Measurements from ENCODE around the gene PTPRM. TPM values are rescaled to one million over a fixed set of nuclear protein-coding genes. Genes with fewer than 3 reads are reported as not detected.

PTPRM gene
- total and polyA plus RNA-seq, 2 donors (not counting 3 experiments of a cell fraction or from before 2014, with no cell fraction given): 37.4 to 43.7 TPM

DNA sequence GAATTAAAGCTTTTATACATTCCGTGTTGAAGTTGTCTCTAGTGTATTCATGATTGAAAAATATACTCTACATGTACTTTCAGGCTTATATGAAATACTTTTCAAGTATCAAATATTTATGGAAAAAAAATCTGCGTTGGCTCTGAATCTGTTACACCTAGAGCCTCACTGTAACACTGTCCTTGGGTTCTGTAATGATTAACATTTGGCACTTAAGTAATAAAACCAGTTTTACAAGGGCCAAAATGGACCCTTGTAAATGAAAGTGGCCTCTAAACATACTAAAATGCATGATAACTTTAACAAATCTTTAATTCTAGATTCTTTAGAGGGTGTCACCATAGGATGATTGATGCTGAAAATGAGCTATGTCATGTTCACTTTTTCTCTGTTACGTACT is 162.8 kb downstream of the PTPRM start:
- no peaks in the 10 kb centered on the region for H3K9me1 ChIP-seq (replicated peaks; ENCODE audit: control insufficient read depth, extremely low read depth, insufficient read depth, low read length)
- H3K4me2 ChIP-seq (ENCODE audit: insufficient read depth, low read length): no peak overlapping the region
- ChIA-PET CTCF (no interaction called here), POLR2A (no interaction called here)
- FAIRE-seq: no peak
- no peaks in the 10 kb centered on the region for H3K4me1 ChIP-seq (ENCODE audit: control insufficient read depth, extremely low read depth, insufficient read depth, low read length)
- dilution Hi-C loops (cut with MboI; ENCODE audit: extremely low pct_ligation_motif_present, low sequenced_read_pairs): no loop called here
- H3K9me3 ChIP-seq (replicated peaks; ENCODE audit: control insufficient read depth, insufficient read depth, low read length): no peaks in the 10 kb centered on the region
- H3K4me3 ChIP-seq (replicated peaks in 1 of 3; ENCODE audit: insufficient read depth in 1 of 3, low read depth in 1 of 3, low read length in 3 of 3): no peak overlapping the region
- intact Hi-C loops (cut with micrococcal nuclease): no loop called here
- no peak overlapping the region for H3K9ac ChIP-seq (replicated peaks; ENCODE audit: extremely low read depth, insufficient read depth, low read length)
- no peaks in the 10 kb centered on the region for H4K20me1 ChIP-seq (replicated peaks; ENCODE audit: control insufficient read depth, extremely low read depth, insufficient read depth, low read length)
- H3K36me3 ChIP-seq (ENCODE audit: control insufficient read depth in 2 of 2, extremely low read depth in 1 of 2, insufficient read depth in 2 of 2, low read length in 2 of 2): no peaks in the 10 kb centered on the region
- BruUV-seq (replicated peaks): no TSS peak
- no peak overlapping the region for H2AFZ ChIP-seq (ENCODE audit: low read depth, low read length)
- H3K27ac ChIP-seq (ENCODE audit: insufficient read depth, low read depth, low read length): no peak overlapping the region
- no peaks in the 10 kb centered on the region for H3K79me2 ChIP-seq (ENCODE audit: control insufficient read depth, insufficient read depth, low read length)
- no peaks in the 10 kb centered on the region for H3K27me3 ChIP-seq (ENCODE audit: control insufficient read depth in 2 of 2, insufficient read depth in 2 of 2, low read length in 2 of 2)
- no peak for DNase-seq (ENCODE audit: low read depth, low spot score)
- TF ChIP-seq FOS (IDR thresholded peaks at IDR 0.05; ENCODE audit: borderline replicate concordance, insufficient read depth, low read length): no peak
- no peak for TF ChIP-seq EZH2 (IDR thresholded peaks at IDR 0.05; ENCODE audit: borderline replicate concordance, low read depth, low read length, severe bottlenecking)
- no peak for TF ChIP-seq POLR2AphosphoS5 (IDR thresholded peaks at IDR 0.05; ENCODE audit: insufficient read depth, low read depth, low read length)
- TF ChIP-seq JUN (IDR thresholded peaks at IDR 0.05; ENCODE audit: borderline replicate concordance, insufficient read depth, insufficient read length, low read depth): no peak
- no peak for TF ChIP-seq MAX (IDR thresholded peaks at IDR 0.05; ENCODE audit: insufficient read depth, insufficient read length)
- TF ChIP-seq POLR2A (IDR thresholded peaks at IDR 0.05; ENCODE audit: low read depth, low read length): no peak
- no peak for TF ChIP-seq MYC (IDR thresholded peaks at IDR 0.05; ENCODE audit: low read depth, low read length)
- TF ChIP-seq GATA2 (IDR thresholded peaks at IDR 0.05; ENCODE audit: insufficient read depth, insufficient read length, low read depth, low read length): no peak
- TF ChIP-seq, protein P1, sequence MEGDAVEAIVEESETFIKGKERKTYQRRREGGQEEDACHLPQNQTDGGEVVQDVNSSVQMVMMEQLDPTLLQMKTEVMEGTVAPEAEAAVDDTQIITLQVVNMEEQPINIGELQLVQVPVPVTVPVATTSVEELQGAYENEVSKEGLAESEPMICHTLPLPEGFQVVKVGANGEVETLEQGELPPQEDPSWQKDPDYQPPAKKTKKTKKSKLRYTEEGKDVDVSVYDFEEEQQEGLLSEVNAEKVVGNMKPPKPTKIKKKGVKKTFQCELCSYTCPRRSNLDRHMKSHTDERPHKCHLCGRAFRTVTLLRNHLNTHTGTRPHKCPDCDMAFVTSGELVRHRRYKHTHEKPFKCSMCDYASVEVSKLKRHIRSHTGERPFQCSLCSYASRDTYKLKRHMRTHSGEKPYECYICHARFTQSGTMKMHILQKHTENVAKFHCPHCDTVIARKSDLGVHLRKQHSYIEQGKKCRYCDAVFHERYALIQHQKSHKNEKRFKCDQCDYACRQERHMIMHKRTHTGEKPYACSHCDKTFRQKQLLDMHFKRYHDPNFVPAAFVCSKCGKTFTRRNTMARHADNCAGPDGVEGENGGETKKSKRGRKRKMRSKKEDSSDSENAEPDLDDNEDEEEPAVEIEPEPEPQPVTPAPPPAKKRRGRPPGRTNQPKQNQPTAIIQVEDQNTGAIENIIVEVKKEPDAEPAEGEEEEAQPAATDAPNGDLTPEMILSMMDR (IDR thresholded peaks at IDR 0.05; ENCODE audit: extremely low read depth in 1 of 2, insufficient read depth in 1 of 2, low read depth in 1 of 2, low read length in 2 of 2): no peak

All from endothelial cell of umbilical vein (primary cell).